ENCODE measurements around the gene ARHGEF17. TPM values are rescaled to one million over a fixed set of nuclear protein-coding genes. Genes with fewer than 3 reads are reported as not detected.

Gene ARHGEF17
- total RNA-seq, 2 experiments from 2014 or later: 0.19 TPM; not detected in 1

DNA sequence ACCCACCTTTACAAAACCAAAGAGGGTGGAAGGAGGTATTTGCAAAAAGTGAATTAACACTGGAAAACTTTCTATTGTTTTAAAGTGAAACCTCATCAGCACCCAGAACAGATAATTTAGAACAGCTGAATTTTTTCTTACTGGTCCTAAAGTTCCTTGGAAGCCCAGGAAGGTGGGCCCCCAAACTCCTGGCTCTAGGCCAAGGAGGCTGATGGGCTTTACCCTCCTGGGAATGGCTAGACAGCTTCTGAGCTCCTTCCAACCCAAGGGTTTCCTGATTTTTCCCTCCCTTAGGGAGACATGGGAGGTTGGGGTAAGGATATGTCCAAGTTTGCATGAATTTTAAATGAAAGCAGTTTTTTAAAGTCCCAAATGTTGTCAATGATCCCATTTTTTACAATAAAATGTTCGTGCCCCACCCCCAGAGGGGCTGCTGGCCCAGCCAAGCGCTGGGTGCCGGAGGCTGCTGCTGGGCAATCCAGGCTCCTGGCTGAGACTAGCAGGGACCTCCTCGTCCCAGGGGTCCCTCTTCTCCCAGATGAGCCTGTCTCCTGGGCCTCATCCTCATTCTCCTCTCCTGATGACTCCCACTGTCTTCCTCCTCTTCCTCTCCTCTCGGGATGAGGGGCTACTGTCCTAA, 96.5 kb downstream of the ARHGEF17 start:
- H3K9me3 Mint-ChIP-seq: no peaks in the 10 kb centered on the region
- H3K36me3 Mint-ChIP-seq (ENCODE audit: low read depth): peaks cover 1% of the 10 kb centered on the region
- CTCF ChIA-PET: interaction anchor here (1.0 to 1.7 kb wide), 4 partner anchors 10 to 257 kb away, joined by 3 to 6 read pairs (median 4); no protein-coding TSS in a partner anchor
- no peak for DNase-seq
- no peaks in the 10 kb centered on the region for H3K4me1 Mint-ChIP-seq (ENCODE audit: low read depth)
- H3K27me3 Mint-ChIP-seq (ENCODE audit: low read depth): no peaks in the 10 kb centered on the region
- no peak overlapping the region for H3K27ac Mint-ChIP-seq
- no peak overlapping the region for H3K4me3 Mint-ChIP-seq
- intact Hi-C loops (cut with micrococcal nuclease): no loop called here

DNA sequence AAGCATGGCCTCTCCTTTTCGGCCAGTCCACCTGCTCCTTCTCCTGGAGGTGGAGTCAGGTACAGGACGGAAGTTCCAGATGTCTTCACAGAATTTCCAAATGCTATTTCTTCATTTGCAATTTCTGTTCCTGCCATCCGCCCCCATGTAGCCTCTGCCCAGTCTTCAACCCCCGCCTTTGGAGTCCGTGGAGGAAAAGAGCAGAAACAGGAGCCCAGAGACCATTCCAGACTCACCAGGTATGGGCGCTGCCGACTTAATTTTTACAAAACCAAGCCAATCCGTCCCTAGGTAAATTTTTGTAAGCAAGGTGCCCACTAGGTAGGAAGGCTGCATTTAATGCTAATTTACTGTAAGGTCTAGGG, 97.1 kb downstream of the ARHGEF17 start:
- peaks cover 1% of the 10 kb centered on the region for H3K36me3 Mint-ChIP-seq (ENCODE audit: low read depth)
- no peaks in the 10 kb centered on the region for H3K4me1 Mint-ChIP-seq (ENCODE audit: low read depth)
- CTCF ChIA-PET: interaction anchor here (2.5 kb wide), 1 partner anchor 54 kb away, joined by 9 read pairs; no protein-coding TSS in a partner anchor
- no peak for DNase-seq
- H3K4me3 Mint-ChIP-seq: no peak overlapping the region
- H3K9me3 Mint-ChIP-seq: no peaks in the 10 kb centered on the region
- no peak overlapping the region for H3K27ac Mint-ChIP-seq
- H3K27me3 Mint-ChIP-seq (ENCODE audit: low read depth): no peaks in the 10 kb centered on the region
- intact Hi-C loops (cut with micrococcal nuclease): no loop called here

DNA sequence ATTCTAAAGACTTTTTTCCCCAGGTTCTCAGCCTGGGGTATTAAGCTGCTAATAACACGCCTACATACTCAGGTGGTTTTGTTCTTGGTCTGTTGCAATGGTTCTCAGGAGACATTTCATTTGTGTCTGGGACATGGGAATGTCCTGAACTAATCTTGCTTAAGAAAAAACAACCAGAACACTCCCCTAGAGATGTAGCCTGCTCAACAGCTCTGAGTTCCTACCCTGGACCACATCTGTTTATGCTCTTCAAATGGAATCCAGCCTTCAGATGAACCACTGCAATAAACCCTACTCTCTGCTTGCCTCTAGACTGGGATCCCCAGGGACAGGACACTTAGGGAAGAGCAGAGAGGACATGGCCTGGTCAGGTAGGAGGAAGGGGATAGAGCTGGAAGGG, 98.1 kb downstream of the ARHGEF17 start:
- peaks cover 1% of the 10 kb centered on the region for H3K36me3 Mint-ChIP-seq (ENCODE audit: low read depth)
- no peak overlapping the region for H3K4me3 Mint-ChIP-seq
- no peak overlapping the region for H3K27ac Mint-ChIP-seq
- H3K9me3 Mint-ChIP-seq: no peaks in the 10 kb centered on the region
- no peak for DNase-seq
- no peaks in the 10 kb centered on the region for H3K27me3 Mint-ChIP-seq (ENCODE audit: low read depth)
- CTCF ChIA-PET: interaction anchor here (0.6 to 2.5 kb wide), 5 partner anchors 17 to 349 kb away, joined by 3 to 9 read pairs (median 4); no protein-coding TSS in a partner anchor
- intact Hi-C loops (cut with micrococcal nuclease): no loop called here
- H3K4me1 Mint-ChIP-seq (ENCODE audit: low read depth): no peaks in the 10 kb centered on the region

DNA sequence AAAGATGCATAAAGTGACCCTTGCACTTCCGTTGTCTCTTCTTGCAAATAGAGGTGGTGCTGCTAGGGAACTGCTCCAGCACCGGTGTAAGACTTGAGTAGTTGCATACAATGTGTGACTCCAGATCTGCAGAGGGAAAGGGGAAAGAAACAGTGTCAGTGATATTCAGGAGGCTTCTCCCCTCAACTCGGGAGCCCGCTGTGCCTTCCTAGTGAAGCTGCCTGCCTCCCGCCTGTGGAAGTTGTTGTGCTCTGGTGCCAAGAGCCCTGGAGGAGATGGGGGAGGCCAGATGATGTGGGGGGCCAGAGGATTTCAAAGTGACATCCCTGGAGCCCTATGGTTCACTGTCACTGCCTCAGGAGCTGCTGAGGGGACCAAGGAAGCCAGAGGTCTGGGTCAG, 98.5 kb downstream of the ARHGEF17 start:
- DNase-seq: no peak
- H3K9me3 Mint-ChIP-seq: no peaks in the 10 kb centered on the region
- no peak overlapping the region for H3K27ac Mint-ChIP-seq
- intact Hi-C loops (cut with micrococcal nuclease): no loop called here
- H3K4me1 Mint-ChIP-seq (ENCODE audit: low read depth): no peaks in the 10 kb centered on the region
- H3K27me3 Mint-ChIP-seq (ENCODE audit: low read depth): no peaks in the 10 kb centered on the region
- CTCF ChIA-PET: interaction anchor here (0.9 to 2.5 kb wide), 6 partner anchors 13 to 255 kb away, joined by 3 to 9 read pairs (median 3); no protein-coding TSS in a partner anchor
- H3K36me3 Mint-ChIP-seq (ENCODE audit: low read depth): peaks cover 1% of the 10 kb centered on the region
- no peak overlapping the region for H3K4me3 Mint-ChIP-seq

DNA sequence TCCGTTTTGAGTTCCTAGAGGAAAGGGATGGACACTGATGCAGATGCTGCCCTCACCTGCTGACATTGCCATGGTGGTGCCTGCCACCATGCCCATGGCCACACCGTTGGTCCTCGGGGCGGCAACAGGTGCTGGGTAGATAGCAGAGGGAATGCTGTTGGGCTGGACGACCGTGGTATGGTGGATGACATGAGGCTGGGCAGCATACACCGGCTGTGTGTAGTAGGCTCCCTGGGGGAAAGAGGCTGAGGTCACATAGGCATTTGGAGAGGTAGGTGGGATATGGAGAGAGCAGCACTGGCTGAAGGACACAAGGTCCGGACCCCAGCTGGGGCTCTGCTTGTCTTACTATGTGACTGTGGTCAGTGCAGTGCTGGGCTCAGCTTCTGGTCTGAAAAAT, 101.4 kb downstream of the ARHGEF17 start:
- Mint-ChIP-seq H3K9me3 (no peaks in the 10 kb centered on the region), H3K4me3 (no peak overlapping the region), H3K27me3 (ENCODE audit: low read depth) (no peaks in the 10 kb centered on the region), H3K36me3 (ENCODE audit: low read depth) (peaks cover 1% of the 10 kb centered on the region), H3K27ac (no peak overlapping the region), H3K4me1 (ENCODE audit: low read depth) (no peaks in the 10 kb centered on the region)
- intact Hi-C loops (cut with micrococcal nuclease): no loop called here
- no peak for DNase-seq
- CTCF ChIA-PET: interaction anchor here (1.9 kb wide), 1 partner anchor 16 kb away, joined by 7 read pairs; no protein-coding TSS in a partner anchor

DNA sequence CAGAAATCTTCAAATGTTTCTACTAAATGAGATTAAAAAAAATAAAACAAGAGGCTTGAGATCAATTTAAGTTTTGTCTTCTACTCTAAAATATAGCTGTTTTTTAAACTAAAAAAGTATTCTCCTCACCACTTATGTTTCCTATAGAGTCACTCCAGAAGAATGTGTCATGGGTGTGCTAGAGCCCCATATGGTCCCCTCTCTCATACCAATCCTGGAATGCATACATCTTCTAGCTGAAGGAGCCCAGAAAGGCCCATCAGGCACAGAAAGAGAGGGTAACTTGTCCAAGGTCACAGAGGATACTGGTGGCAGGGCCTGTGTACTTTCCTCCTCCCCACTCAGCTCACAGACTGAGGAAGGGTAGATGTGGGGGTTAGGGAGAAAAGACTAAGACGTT, 102.6 kb downstream of the ARHGEF17 start:
- no peak overlapping the region for H3K4me3 Mint-ChIP-seq

DNA sequence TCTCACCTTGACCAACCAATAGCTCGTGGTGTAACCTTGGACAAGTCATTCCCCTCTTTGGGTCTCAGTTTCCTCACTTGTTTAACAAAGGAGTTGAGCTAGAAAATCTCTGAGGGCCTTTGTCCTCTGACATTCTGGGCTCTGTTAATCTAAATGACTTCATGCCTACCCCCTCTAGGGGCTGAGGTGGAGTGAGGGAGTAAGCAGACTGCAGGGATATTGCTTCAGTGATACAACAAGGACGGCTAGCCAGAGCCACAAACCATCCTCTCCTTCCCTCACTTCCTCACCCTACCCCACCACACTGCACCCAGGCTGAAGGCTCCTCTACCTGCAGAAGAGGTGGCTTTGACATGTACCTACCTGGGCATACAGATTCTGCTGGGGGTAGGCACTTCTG, 103.0 kb downstream of the ARHGEF17 start:
- Mint-ChIP-seq H3K9me3 (no peaks in the 10 kb centered on the region), H3K27me3 (ENCODE audit: low read depth) (no peaks in the 10 kb centered on the region), H3K4me1 (ENCODE audit: low read depth) (peaks cover 3% of the 10 kb centered on the region), H3K27ac (no peak overlapping the region), H3K36me3 (ENCODE audit: low read depth) (no peaks in the 10 kb centered on the region), H3K4me3 (no peak overlapping the region)
- intact Hi-C loops (cut with micrococcal nuclease): loop anchor here (10.0 kb wide), 1 partner anchor 184 kb away; the partner anchor contains the start of gene FAM168A
- no peak for DNase-seq
- CTCF ChIA-PET: interaction anchor here (1.7 to 1.9 kb wide), 2 partner anchors 18 to 250 kb away, joined by 7 read pairs; no protein-coding TSS in a partner anchor

More for the DNA sequence above, 102.6 kb downstream of the ARHGEF17 start:
- DNase-seq: no peak
- H3K9me3 Mint-ChIP-seq: no peaks in the 10 kb centered on the region
- CTCF ChIA-PET: interaction anchor here (0.7 to 1.9 kb wide), 4 partner anchors 17 to 824 kb away, joined by 3 to 7 read pairs (median 6); no protein-coding TSS in a partner anchor
- H3K36me3 Mint-ChIP-seq (ENCODE audit: low read depth): no peaks in the 10 kb centered on the region
- H3K4me1 Mint-ChIP-seq (ENCODE audit: low read depth): peaks cover 3% of the 10 kb centered on the region
- H3K27ac Mint-ChIP-seq: no peak overlapping the region
- intact Hi-C loops (cut with micrococcal nuclease): loop anchor here (10.0 kb wide), 1 partner anchor 184 kb away; the partner anchor contains the start of gene FAM168A
- H3K27me3 Mint-ChIP-seq (ENCODE audit: low read depth): no peaks in the 10 kb centered on the region

DNA sequence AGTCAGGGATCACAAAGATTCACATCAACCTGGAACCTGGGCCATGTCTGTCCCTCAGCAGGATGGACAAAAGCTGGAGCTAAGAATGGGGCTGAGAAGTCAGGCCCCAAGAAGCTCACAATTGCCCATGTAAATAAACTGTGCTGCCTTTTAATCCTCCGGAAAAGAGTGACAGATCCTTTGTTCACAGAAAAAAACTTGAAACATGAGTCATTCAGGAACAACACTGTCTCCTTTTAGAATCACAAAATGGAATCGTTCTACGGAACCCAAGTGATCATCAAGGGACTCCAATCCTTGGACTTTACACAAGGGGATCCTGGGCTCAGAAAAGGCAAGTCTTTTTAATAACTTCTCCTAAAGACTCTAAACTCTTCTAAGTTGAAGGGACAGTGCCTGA, 104.2 kb downstream of the ARHGEF17 start:
- intact Hi-C loops (cut with micrococcal nuclease): loop anchor here (10.0 kb wide), 1 partner anchor 182 kb away; the partner anchor contains the start of gene FAM168A
- Mint-ChIP-seq H3K9me3 (no peaks in the 10 kb centered on the region), H3K4me1 (ENCODE audit: low read depth) (peaks cover 7% of the 10 kb centered on the region), H3K27ac (no peak overlapping the region), H3K4me3 (no peak overlapping the region), H3K27me3 (ENCODE audit: low read depth) (no peaks in the 10 kb centered on the region), H3K36me3 (ENCODE audit: low read depth) (no peaks in the 10 kb centered on the region)
- DNase-seq: no peak
- CTCF ChIA-PET: interaction anchor here (0.7 to 1.7 kb wide), 2 partner anchors 213 to 248 kb away, joined by 3 to 7 read pairs; no protein-coding TSS in a partner anchor

DNA sequence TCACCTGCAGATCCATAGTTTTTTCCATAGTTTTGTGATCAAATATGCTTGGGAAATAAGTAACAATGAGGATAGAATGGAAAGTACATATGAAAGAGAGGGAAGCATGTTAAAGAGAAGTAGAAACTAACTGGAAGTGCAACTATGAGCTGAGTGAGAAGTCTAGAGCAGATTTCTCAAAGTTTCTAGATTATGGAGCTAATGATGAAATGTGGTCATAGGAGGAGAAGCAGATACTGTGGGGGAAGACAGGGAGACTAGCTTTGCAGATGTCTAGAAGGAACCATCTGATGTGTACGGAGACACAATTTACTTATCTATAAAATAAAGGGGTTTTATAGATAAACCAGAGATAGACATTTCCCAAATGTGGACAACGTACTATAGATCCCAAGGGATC, 105.2 kb downstream of the ARHGEF17 start:
- H3K27ac Mint-ChIP-seq: no peak overlapping the region
- intact Hi-C loops (cut with micrococcal nuclease): loop anchor here (10.0 kb wide), 1 partner anchor 182 kb away; the partner anchor contains the start of gene FAM168A

DNA sequence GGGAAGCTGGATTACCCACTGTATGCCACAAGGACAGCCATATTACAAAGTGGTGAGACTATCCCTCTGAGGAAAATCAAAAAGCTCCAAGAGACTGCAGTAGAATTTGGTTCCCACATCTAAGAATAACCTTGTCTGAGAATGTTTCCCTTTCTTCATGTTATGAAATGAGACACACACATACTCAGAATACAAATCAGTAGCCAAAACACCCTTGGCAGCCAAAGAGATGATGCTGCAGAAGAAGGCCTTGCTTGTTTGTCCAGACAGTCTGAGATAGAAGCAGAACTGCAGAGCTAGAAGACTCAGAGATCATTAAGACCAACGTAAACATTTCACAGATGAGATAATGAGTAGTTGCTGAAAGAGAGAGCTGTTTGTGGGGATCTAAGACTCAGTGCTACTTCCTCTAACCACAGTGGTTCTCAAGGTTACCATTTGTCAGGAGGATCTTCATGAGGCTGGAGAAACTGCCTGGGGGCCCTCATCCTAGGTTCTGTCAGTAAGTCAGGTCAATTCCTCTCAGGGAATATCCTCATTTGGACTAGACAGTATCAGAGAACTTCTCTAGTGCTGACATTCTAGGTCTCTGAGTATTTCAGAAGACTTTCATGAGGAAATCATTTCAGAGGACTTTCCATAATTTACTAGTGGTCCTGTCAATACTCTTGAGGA, 107.0 kb downstream of the ARHGEF17 start:
- H3K27ac Mint-ChIP-seq: no peak overlapping the region
- intact Hi-C loops (cut with micrococcal nuclease): loop anchor here (10.0 kb wide), 1 partner anchor 180 kb away; the partner anchor contains the start of gene FAM168A

More for the DNA sequence above, 105.2 kb downstream of the ARHGEF17 start:
- Mint-ChIP-seq H3K4me3 (no peak overlapping the region), H3K36me3 (ENCODE audit: low read depth) (peaks cover 5% of the 10 kb centered on the region), H3K27me3 (ENCODE audit: low read depth) (no peaks in the 10 kb centered on the region), H3K9me3 (no peaks in the 10 kb centered on the region), H3K4me1 (ENCODE audit: low read depth) (peaks cover 7% of the 10 kb centered on the region)
- DNase-seq: no peak
- CTCF ChIA-PET: interaction anchor here (0.8 to 1.2 kb wide), 2 partner anchors 62 to 248 kb away, joined by 4 read pairs; no protein-coding TSS in a partner anchor

DNA sequence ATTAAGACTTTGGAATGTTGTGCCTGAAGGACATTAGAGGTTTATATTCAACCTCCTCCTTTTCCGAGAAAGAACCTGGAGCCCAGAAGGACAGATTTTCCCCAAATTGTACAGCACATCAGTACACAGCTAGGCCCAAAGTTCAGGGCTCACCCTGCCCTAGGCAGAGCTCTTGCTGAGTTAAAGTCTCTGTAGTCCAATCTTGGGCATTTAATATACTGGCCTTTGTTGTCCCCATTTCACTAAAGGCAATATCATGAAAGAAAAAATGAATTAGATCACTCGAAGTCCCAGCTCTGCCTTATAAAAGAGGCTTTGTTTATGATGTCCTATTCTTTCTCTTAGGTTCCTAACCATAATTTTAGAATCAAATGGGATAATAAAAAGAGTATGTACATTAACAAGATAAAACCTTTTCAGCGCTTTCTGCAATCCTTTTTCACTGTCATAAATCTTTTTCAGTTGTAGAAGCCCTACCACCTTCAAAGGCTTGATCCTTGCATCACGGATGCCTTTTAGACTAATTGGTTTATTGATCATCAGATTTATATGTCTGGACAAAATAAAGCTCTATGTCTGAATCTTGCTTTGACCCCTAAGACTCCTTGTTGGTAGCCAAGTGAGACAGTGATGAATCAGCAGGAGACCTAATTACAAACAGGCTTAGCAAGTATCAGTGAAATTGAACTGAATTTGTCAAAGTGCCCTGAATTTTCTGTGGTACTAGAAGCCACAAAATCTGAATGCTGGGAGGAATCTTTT, 108.0 kb downstream of the ARHGEF17 start:
- intact Hi-C loops (cut with micrococcal nuclease): loop anchor here (10.0 kb wide), 1 partner anchor 179 kb away; the partner anchor contains the start of gene FAM168A

More for the DNA sequence above, 107.0 kb downstream of the ARHGEF17 start:
- CTCF ChIA-PET: interaction anchor here (0.6 to 1.7 kb wide), 7 partner anchors 11 to 246 kb away, joined by 3 to 6 read pairs (median 3); no protein-coding TSS in a partner anchor
- Mint-ChIP-seq H3K4me1 (ENCODE audit: low read depth) (peaks cover 7% of the 10 kb centered on the region), H3K9me3 (no peaks in the 10 kb centered on the region), H3K4me3 (no peak overlapping the region), H3K36me3 (ENCODE audit: low read depth) (peaks cover 9% of the 10 kb centered on the region), H3K27me3 (ENCODE audit: low read depth) (no peaks in the 10 kb centered on the region)
- no peak for DNase-seq

More for the DNA sequence above, 108.0 kb downstream of the ARHGEF17 start:
- CTCF ChIA-PET: interaction anchor here (0.7 kb wide), 1 partner anchor 10 kb away, joined by 4 read pairs; no protein-coding TSS in a partner anchor
- Mint-ChIP-seq H3K27me3 (ENCODE audit: low read depth) (no peaks in the 10 kb centered on the region), H3K4me1 (ENCODE audit: low read depth) (peaks cover 7% of the 10 kb centered on the region), H3K4me3 (no peak overlapping the region), H3K36me3 (ENCODE audit: low read depth) (peaks cover 9% of the 10 kb centered on the region), H3K9me3 (no peaks in the 10 kb centered on the region), H3K27ac (no peak overlapping the region)
- DNase-seq: no peak
